Pulmonary artery endothelial cell (primary cell): ENCODE measurements around the gene NPEPL1. TPM values are rescaled to one million over a fixed set of nuclear protein-coding genes. Genes with fewer than 3 reads are reported as not detected.

Source experiments
- DNase-seq: peaks from one replicate; pipeline ENCODE4 v3.0.0-alpha.2; 2011; ENCODE audit warnings: low read depth, low spot score
- total RNA-seq: library from RNA; depleted of rRNA; stranded (reverse); fragments of >200 nt; gene quantifications from 2 replicates; pipeline ENCODE4 v1.2.3, GENCODE V29; 2014

Gene NPEPL1
- total RNA-seq, 1 donor from 2014 or later: 39.2 TPM

- no peak for DNase-seq
These were observed 9.7 kb upstream of the NPEPL1 start for GRCh38 chr20:58682656-58683531.

- DNase-seq: no peak
These were observed 8.3 kb upstream of the NPEPL1 start for GRCh38 chr20:58684291-58684690.

- no peak for DNase-seq
These were observed 6.6 kb upstream of the NPEPL1 start for GRCh38 chr20:58685988-58686387.

- no peak for DNase-seq
These were observed 4.2 kb upstream of the NPEPL1 start for GRCh38 chr20:58688414-58688813.

- DNase-seq: peak; percentile 19
These were observed 3.8 kb upstream of the NPEPL1 start for GRCh38 chr20:58688840-58689239.

GRCh38 chr20:58690396-58691135 lies 2.0 kb upstream of the NPEPL1 start:
- DNase-seq: no peak

- no peak for DNase-seq
These were observed 624 bp upstream of the NPEPL1 start for GRCh38 chr20:58691773-58692578.

- no peak for DNase-seq
These were observed 816 bp downstream of the NPEPL1 start for GRCh38 chr20:58693226-58694006.

- DNase-seq: no peak
These were observed 1.9 kb downstream of the NPEPL1 start for GRCh38 chr20:58694241-58695083.

GRCh38 chr20:58695084-58695722 lies 2.6 kb downstream of the NPEPL1 start:
- DNase-seq: no peak

- no peak for DNase-seq
These were observed 3.3 kb downstream of the NPEPL1 start for GRCh38 chr20:58695895-58696375.

GRCh38 chr20:58696411-58696961 lies 3.9 kb downstream of the NPEPL1 start:
- no peak for DNase-seq

GRCh38 chr20:58697201-58697866 lies 4.7 kb downstream of the NPEPL1 start:
- no peak for DNase-seq

GRCh38 chr20:58697867-58698703 lies 5.5 kb downstream of the NPEPL1 start:
- DNase-seq: no peak

GRCh38 chr20:58698741-58699622 lies 6.4 kb downstream of the NPEPL1 start:
- no peak for DNase-seq

- DNase-seq: no peak
These were observed 7.1 kb downstream of the NPEPL1 start for GRCh38 chr20:58699623-58700107.
